Lower lobe of right lung (tissue), 2 donors: ENCODE data around the gene CCDC12. TPM values are rescaled to one million over a fixed set of nuclear protein-coding genes. Genes with fewer than 3 reads are reported as not detected.

ENCODE experiments used
- ATAC-seq, 2 donors: fragments of 200-7000 bp; cut with Tn5 transposase; one replicate each; pipeline ENCODE4 v1.9.1; 2020 to 2022; ENCODE audit warnings: mild to moderate bottlenecking in 2 of 2, moderate library complexity in 2 of 2
- DNase-seq: peaks from one replicate; pipeline ENCODE4 v3.0.0-alpha.2; 2020
- H3K27ac ChIP-seq: fragments of 200-600 bp; one replicate; pipeline ENCODE4 v1.8.0; 2022
- H3K27me3 ChIP-seq: fragments of 200-600 bp; one replicate; pipeline ENCODE4 v1.8.0; 2022; ENCODE audit warnings: low read depth
- H3K36me3 ChIP-seq: fragments of 200-600 bp; one replicate; pipeline ENCODE4 v1.8.0; 2022; ENCODE audit warnings: mild to moderate bottlenecking
- H3K4me1 ChIP-seq: fragments of 200-600 bp; one replicate; pipeline ENCODE4 v1.8.0; 2022
- H3K4me3 ChIP-seq: fragments of 200-600 bp; one replicate; pipeline ENCODE4 v1.8.0; 2022; ENCODE audit warnings: mild to moderate bottlenecking
- H3K9me3 ChIP-seq: fragments of 200-600 bp; one replicate; pipeline ENCODE4 v1.8.0; 2022
- intact Hi-C: fragments of 100-400 bp; cut with DNase I; formaldehyde crosslinking; loops from one replicate; pipeline ENCODE4 v1.11.0; 2022
- total RNA-seq: library from RNA; stranded (reverse); fragmentation: NEBNext Ultra II Directional; extraction: Animal tissue kit (Norgen Biotek cat#: 25700); gene quantifications from one replicate; pipeline ENCODE4 v1.2.1, GENCODE V29; 2021
- TF ChIP-seq, protein P1 (sequence below): fragments of 200-600 bp; IDR thresholded peaks from one replicate; pipeline ENCODE4 v1.8.0; 2022; ENCODE audit warnings: antibody characterized with exemption, mild to moderate bottlenecking
- donor health status: DM: no; HTN: yes; CAD: no; lungs with severe emphysema.

CCDC12 gene
- total RNA-seq, 1 donor from 2014 or later, result 42.9 TPM

DNA sequence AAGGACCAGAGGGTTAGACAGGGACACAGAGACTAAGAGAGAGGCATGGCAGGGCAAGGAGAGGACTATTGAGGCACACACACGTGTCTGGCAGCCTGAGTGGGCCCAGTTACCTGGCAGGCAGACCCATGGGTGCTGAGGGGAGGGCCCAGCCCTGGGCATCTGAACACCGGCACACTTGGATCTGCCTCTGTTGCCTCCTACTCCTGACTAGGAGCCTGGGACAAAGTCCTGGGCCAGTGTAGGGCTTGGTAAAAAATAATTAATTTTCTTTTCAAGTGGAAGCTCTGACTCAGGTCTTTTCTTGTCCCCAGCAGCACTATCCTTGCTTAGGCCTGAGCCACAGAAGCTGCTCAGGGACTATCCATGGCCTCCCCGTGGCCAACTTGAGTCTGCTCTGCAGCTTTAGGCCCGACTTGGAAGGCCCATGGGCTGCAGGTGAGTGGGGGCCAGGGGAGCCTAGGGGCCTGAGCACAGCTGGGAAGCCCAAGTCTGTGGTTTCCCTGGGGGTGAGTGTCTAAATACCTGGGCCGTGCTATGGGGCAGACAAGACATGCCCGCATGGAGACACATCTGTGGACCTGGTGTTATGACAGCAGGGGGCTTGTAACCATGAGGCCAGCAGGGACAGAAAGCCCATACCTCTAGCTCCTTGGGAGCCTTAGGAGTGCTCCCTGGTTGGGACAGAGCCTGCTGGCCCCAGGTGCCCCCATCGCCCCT lies 99.0 kb downstream of the CCDC12 start, which contains the start of gene PTH1R:
Gene PTH1R, plus strand, starts transcription at position 316 of the 720 bp plus-strand sequence. CDS start 5,839 bp downstream, outside the sequence.
- Histone ChIP-seq H3K27me3 (peaks cover 26% of the 10 kb centered on the region), H3K9me3 (no peaks in the 10 kb centered on the region), H3K27ac (no peak within 1 kb of the TSS), H3K4me3 (no peak within 1 kb of the TSS), H3K36me3 (no peaks in the 10 kb centered on the region), H3K4me1 (peaks cover 8% of the 10 kb centered on the region)
- no peak for ATAC-seq
- no peak for DNase-seq
- intact Hi-C loops, result no loop called here
- TF ChIP-seq, protein P1, sequence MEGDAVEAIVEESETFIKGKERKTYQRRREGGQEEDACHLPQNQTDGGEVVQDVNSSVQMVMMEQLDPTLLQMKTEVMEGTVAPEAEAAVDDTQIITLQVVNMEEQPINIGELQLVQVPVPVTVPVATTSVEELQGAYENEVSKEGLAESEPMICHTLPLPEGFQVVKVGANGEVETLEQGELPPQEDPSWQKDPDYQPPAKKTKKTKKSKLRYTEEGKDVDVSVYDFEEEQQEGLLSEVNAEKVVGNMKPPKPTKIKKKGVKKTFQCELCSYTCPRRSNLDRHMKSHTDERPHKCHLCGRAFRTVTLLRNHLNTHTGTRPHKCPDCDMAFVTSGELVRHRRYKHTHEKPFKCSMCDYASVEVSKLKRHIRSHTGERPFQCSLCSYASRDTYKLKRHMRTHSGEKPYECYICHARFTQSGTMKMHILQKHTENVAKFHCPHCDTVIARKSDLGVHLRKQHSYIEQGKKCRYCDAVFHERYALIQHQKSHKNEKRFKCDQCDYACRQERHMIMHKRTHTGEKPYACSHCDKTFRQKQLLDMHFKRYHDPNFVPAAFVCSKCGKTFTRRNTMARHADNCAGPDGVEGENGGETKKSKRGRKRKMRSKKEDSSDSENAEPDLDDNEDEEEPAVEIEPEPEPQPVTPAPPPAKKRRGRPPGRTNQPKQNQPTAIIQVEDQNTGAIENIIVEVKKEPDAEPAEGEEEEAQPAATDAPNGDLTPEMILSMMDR, result no peak

DNA sequence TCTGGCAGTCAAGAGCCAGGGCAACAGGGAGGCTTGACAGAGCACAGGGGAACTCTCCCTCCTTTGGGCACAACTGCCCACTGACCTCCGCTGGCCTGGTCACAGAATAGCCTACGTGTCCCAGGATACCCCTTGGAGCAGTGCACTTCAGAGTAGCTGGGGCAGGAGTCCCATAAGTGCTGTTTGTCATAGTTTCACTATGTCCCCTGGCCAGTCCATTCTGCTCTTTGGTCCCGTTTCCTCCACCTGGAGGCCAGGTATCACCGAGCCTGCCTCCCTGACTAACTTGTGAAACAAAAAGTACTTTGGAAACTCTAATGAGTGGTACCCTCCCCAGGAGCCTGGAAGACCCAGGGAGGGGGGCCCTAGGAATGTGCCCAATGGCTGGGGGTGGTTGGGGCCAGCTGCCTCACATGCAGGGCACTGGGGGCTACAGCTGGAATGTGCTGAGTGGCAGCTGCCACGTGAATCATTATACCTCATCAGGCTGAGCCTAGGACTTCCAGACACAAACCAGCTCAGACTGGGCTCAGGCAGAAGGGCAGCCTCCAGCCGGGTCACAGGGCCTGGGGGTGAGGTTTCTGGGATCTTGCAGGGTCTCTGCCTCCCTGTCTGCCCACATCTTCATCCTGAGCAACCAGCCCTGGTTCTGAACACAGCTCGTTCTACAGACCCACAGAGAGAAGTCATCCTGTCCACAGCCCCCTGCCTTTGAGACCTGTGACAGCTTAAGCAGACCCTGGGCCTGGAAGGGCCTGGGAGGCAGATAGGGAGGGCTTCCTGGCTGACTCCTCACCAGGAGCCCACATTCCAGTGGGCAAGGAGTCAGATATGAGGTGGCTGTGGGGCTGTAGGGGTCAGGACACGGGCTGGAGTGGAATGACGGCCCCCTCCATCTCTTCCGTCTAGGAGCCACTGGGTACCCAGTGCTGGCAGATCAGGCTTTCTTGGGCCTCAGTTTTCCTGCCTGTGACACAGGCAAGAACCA lies 99.9 kb downstream of the CCDC12 start:
- TF ChIP-seq, protein P1, result no peak
- Histone ChIP-seq H3K4me3 (no peak overlapping the region), H3K36me3 (no peaks in the 10 kb centered on the region), H3K9me3 (no peaks in the 10 kb centered on the region), H3K27ac (no peak overlapping the region), H3K4me1 (peaks cover 2% of the 10 kb centered on the region), H3K27me3 (peaks cover 17% of the 10 kb centered on the region)
- DNase-seq (no peak), ATAC-seq (no peak)
- intact Hi-C loops, result no loop called here

DNA sequence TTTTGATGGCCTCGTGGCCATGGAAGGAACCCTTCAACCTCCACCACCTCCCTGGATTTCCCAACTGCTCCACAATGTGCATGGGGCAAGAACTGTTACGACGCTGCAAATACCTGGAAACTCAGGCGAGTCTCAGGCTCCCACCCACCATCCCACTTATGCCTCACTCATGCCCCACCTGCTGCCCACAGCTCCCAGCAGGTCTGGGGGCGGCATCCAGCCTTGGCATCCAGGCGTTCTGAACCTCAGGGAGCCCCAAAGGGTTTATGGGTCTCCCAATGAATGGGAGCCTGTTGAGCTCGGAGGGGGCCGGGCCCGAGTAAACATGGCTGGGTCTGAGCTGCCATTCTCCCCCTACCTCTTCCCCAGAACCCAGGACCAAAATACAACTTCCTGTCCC lies 101.0 kb downstream of the CCDC12 start:
- Histone ChIP-seq H3K4me1 (no peaks in the 10 kb centered on the region), H3K36me3 (no peaks in the 10 kb centered on the region), H3K27ac (no peak overlapping the region), H3K4me3 (no peak overlapping the region), H3K27me3 (peaks cover 6% of the 10 kb centered on the region), H3K9me3 (no peaks in the 10 kb centered on the region)
- no peak for ATAC-seq
- no peak for DNase-seq
- TF ChIP-seq, protein P1, result no peak
- intact Hi-C loops, result no loop called here

DNA sequence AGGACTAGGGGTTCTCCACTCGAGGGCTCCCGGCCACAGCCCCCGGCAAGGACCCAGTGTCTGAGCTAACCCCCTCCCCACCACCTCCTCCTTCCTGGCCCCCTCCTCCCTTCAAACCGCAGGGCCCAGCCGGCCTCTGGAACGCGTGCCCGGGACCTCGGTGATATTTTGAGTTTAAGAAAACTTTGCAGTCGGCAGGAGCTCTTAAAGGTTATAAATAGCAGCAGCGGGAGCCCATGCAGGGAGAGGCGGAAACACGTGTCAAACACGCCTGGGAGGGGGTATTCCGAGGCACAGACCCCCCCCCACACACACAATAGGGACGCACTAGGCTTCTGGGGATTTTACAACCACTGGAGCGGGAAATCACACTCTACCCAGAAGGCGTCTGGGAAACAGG lies 102.1 kb downstream of the CCDC12 start:
- Histone ChIP-seq H3K4me1 (no peaks in the 10 kb centered on the region), H3K36me3 (no peaks in the 10 kb centered on the region), H3K9me3 (no peaks in the 10 kb centered on the region), H3K27ac (peak overlapping the region; percentile 47), H3K27me3 (no peaks in the 10 kb centered on the region), H3K4me3 (no peak overlapping the region)
- DNase-seq (no peak), ATAC-seq (no peak)
- intact Hi-C loops, result no loop called here
- TF ChIP-seq, protein P1, result no peak

DNA sequence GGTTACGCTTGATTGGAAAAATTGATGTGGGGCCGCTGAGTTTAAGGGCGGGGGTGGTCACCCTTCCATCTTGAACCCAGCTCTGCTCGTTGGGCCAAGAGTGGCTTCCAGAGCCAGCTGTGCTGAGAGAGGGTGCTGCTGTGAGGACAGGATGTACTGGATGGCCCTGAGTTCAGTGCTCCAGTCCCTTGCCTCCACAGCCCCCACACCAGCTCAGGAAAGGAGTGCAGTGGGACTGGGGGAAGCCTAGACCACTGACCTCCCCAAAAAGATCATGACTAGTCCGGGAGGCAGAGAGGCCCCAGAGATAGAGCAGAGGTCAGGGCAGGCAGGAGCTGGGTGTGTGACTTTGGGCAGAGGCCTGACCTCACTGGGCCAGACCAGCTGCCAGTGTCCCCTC lies 103.0 kb downstream of the CCDC12 start:
- Histone ChIP-seq H3K4me3 (no peak overlapping the region), H3K4me1 (peaks cover 7% of the 10 kb centered on the region), H3K27me3 (no peaks in the 10 kb centered on the region), H3K27ac (peak overlapping the region; percentile 47), H3K36me3 (no peaks in the 10 kb centered on the region), H3K9me3 (no peaks in the 10 kb centered on the region)
- intact Hi-C loops, result no loop called here
- ATAC-seq (no peak), DNase-seq (no peak)
- TF ChIP-seq, protein P1, result no peak

Other genes starting within 250 kb of the CCDC12 start
- 2.0 TPM for gene MYL3, start 113.3 kb downstream of the CCDC12 start, total RNA-seq
- gene PTH1R, start 99.0 kb downstream of the CCDC12 start, total RNA-seq, result 14.5 TPM
- gene NBEAL2, start 2.9 kb upstream of the CCDC12 start, total RNA-seq, result 97.0 TPM
- gene SETD2, start 187.4 kb upstream of the CCDC12 start, total RNA-seq, result 47.9 TPM